Hepatocyte (in vitro differentiated cells): ENCODE measurements around the gene TMEM100. TPM values are rescaled to one million over a fixed set of nuclear protein-coding genes. Genes with fewer than 3 reads are reported as not detected.
A peak's percentile ranks its signal among the peaks of the same experiment; 100 is the strongest.

Source experiments
- DNase-seq: peaks from one replicate; pipeline ENCODE4 v3.0.0-alpha.2; 2016; ENCODE audit warnings: low spot score
- H2AFZ ChIP-seq: fragments of 200-600 bp; sonication (generic); 2 replicates; pipeline ENCODE4 v1.6.0; 2016; ENCODE audit warnings: antibody characterized with exemption, mild to moderate bottlenecking
- H3K27ac ChIP-seq: fragments of 200-600 bp; sonication (generic); 2 replicates; pipeline ENCODE4 v1.5.1; 2016; ENCODE audit warnings: mild to moderate bottlenecking
- H3K27me3 ChIP-seq: fragments of 200-600 bp; sonication (generic); 2 replicates; pipeline ENCODE4 v1.6.1; 2016
- H3K36me3 ChIP-seq: fragments of 200-600 bp; sonication (generic); replicated peaks from 2 replicates; pipeline ENCODE4 v1.5.1; 2016; ENCODE audit warnings: low read depth; ENCODE audit not compliant: insufficient read depth
- H3K4me1 ChIP-seq: fragments of 200-600 bp; sonication (generic); 2 replicates; pipeline ENCODE4 v1.5.1; 2016; ENCODE audit warnings: mild to moderate bottlenecking, moderate library complexity; ENCODE audit not compliant: insufficient read depth
- H3K4me2 ChIP-seq: fragments of 200-600 bp; sonication (generic); 2 replicates; pipeline ENCODE4 v1.6.0; 2016
- H3K4me3 ChIP-seq: fragments of 200-600 bp; sonication (generic); 2 replicates; pipeline ENCODE4 v1.5.1; 2016; ENCODE audit warnings: mild to moderate bottlenecking
- H3K79me2 ChIP-seq: fragments of 200-600 bp; sonication (generic); 2 replicates; pipeline ENCODE4 v1.6.0; 2017; ENCODE audit warnings: mild to moderate bottlenecking
- H3K9me2 ChIP-seq: fragments of 200-600 bp; sonication (generic); replicated peaks from 2 replicates; pipeline ENCODE4 v1.6.0; 2017; ENCODE audit warnings: mild to moderate bottlenecking; ENCODE audit not compliant: insufficient read depth
- H3K9me3 ChIP-seq: fragments of 200-600 bp; sonication (generic); 2 replicates; pipeline ENCODE4 v1.5.1; 2016; ENCODE audit warnings: low read depth, mild to moderate bottlenecking
- H4K20me1 ChIP-seq: fragments of 200-600 bp; sonication (generic); 2 replicates; pipeline ENCODE4 v1.6.0; 2016; ENCODE audit warnings: mild to moderate bottlenecking; ENCODE audit not compliant: insufficient read depth, poor library complexity, severe bottlenecking
- CTCF ChIP-seq: fragments of 200-600 bp; sonication (generic); IDR thresholded peaks from 2 replicates; pipeline ENCODE4 v1.5.1; 2016; ENCODE audit warnings: antibody characterized with exemption, mild to moderate bottlenecking; ENCODE audit not compliant: poor library complexity
- EZH2 ChIP-seq: fragments of 200-600 bp; sonication (generic); IDR thresholded peaks from 2 replicates; pipeline ENCODE4 v1.6.1; 2016; ENCODE audit warnings: antibody characterized with exemption, mild to moderate bottlenecking, borderline replicate concordance
- EZH2phosphoT487 ChIP-seq: fragments of 200-600 bp; sonication (generic); IDR thresholded peaks from one replicate; pipeline ENCODE4 v1.6.1; 2018; ENCODE audit warnings: antibody characterized with exemption, mild to moderate bottlenecking, low read depth, moderate library complexity; ENCODE audit not compliant: unreplicated experiment, severe bottlenecking
- WGBS: methylation state at CpG from one replicate; pipeline ENCODE4 v1.1.6; 2016; ENCODE audit warnings: low lambda C conversion rate; ENCODE audit errors: missing lambda C conversion rate; 5-methylcytosine and 5-hydroxymethylcytosine counted together
- polyA plus RNA-seq: library from polyadenylated mRNA; unstranded; fragments of >200 nt; fragmentation: Nextera tagmentation; extraction: Ambion mirVana; gene quantifications from 2 replicates; pipeline ENCODE4 v1.2.1, GENCODE V29; 2016
- total RNA-seq: library from RNA; depleted of rRNA; stranded (reverse); fragments of >200 nt; gene quantifications from 2 replicates; pipeline ENCODE4 v1.2.3, GENCODE V29; 2014

TMEM100 gene
- total and polyA plus RNA-seq, 2 experiments from 2014 or later, result 9.3 to 18.5 TPM

- WGBS, result 36% methylated on average over 5 of the region's 5 CpGs
- Histone ChIP-seq H3K4me3 (peak overlapping the region; percentile 21), H3K4me1 (peaks cover 3% of the 10 kb centered on the region), H3K36me3 (no peaks in the 10 kb centered on the region), H2AFZ (peak overlapping the region; percentile 6), H3K4me2 (peak overlapping the region; percentile 72), H3K79me2 (no peaks in the 10 kb centered on the region), H3K27ac (peak overlapping the region; percentile 56), H3K9me2 (no peaks in the 10 kb centered on the region), H3K27me3 (no peaks in the 10 kb centered on the region), H3K9me3 (no peaks in the 10 kb centered on the region), H4K20me1 (no peaks in the 10 kb centered on the region)
- DNase-seq, result no peak
- TF ChIP-seq EZH2, result no peak
- no peak for TF ChIP-seq EZH2phosphoT487
- TF ChIP-seq CTCF, result no peak
Observed at GRCh38 chr17:55722016-55722736, 488 bp downstream of the TMEM100 start.

- H3K79me2 ChIP-seq, result no peaks in the 10 kb centered on the region
- no peaks in the 10 kb centered on the region for H4K20me1 ChIP-seq
- H3K4me2 ChIP-seq, result peak overlapping the region; percentile 72
- peak overlapping the region; percentile 21 for H3K4me3 ChIP-seq
- no peaks in the 10 kb centered on the region for H3K9me3 ChIP-seq
- DNase-seq, result no peak
- no peaks in the 10 kb centered on the region for H3K9me2 ChIP-seq
- H3K27ac ChIP-seq, result peak overlapping the region; percentile 56
- no peak overlapping the region for H2AFZ ChIP-seq
- H3K4me1 ChIP-seq, result peaks cover 3% of the 10 kb centered on the region
- WGBS, result 52% methylated on average over 6 of the region's 6 CpGs
- TF ChIP-seq EZH2 (no peak), EZH2phosphoT487 (no peak), CTCF (no peak)
- H3K36me3 ChIP-seq, result no peaks in the 10 kb centered on the region
- no peaks in the 10 kb centered on the region for H3K27me3 ChIP-seq
Observed at GRCh38 chr17:55720919-55721836, 1.5 kb downstream of the TMEM100 start.

GRCh38 chr17:55717898-55718735 is 4.5 kb downstream of the TMEM100 start:
- H3K9me2 ChIP-seq, result no peaks in the 10 kb centered on the region
- H3K36me3 ChIP-seq, result no peaks in the 10 kb centered on the region
- H3K79me2 ChIP-seq, result no peaks in the 10 kb centered on the region
- H3K4me3 ChIP-seq, result no peak overlapping the region
- H3K4me2 ChIP-seq, result no peak overlapping the region
- TF ChIP-seq CTCF (peak; percentile 79), EZH2 (no peak)
- no peaks in the 10 kb centered on the region for H3K9me3 ChIP-seq
- H3K27me3 ChIP-seq, result no peaks in the 10 kb centered on the region
- no peak overlapping the region for H2AFZ ChIP-seq
- no peaks in the 10 kb centered on the region for H4K20me1 ChIP-seq
- no peak overlapping the region for H3K27ac ChIP-seq
- 54% methylated on average over 11 of the region's 11 CpGs for WGBS
- DNase-seq, result peak; percentile 88
- H3K4me1 ChIP-seq, result peaks cover 3% of the 10 kb centered on the region
